Measurements from ENCODE around the gene MGAT5. TPM values are rescaled to one million over a fixed set of nuclear protein-coding genes. Genes with fewer than 3 reads are reported as not detected.

Gene MGAT5
- total RNA-seq, 1 experiment from 2014 or later: 52.4 TPM

- no peak overlapping the region for H3K4me3 Mint-ChIP-seq
- H3K4me1 Mint-ChIP-seq: peaks cover 15% of the 10 kb centered on the region
- no peak overlapping the region for H3K27ac Mint-ChIP-seq
- ChIA-PET POLR2A (interaction anchor here (0.5 kb wide), 1 partner anchor 65 kb away, joined by 3 read pairs; no protein-coding TSS in a partner anchor), CTCF (interaction anchor here (0.8 to 3.4 kb wide), 4 partner anchors 25 to 341 kb away, joined by 3 to 17 read pairs (median 4); no protein-coding TSS in a partner anchor)
- peaks cover 39% of the 10 kb centered on the region for H3K9me3 Mint-ChIP-seq
- TF ChIP-seq CREB1 (CRISPR knock-in tag; IDR thresholded peaks at IDR 0.05) (no peak), IRF2 (CRISPR knock-in tag; IDR thresholded peaks at IDR 0.05; ENCODE audit: borderline replicate concordance, low read depth) (no peak), E2F5 (CRISPR knock-in tag; IDR thresholded peaks at IDR 0.05) (no peak), GTF2I (CRISPR knock-in tag; conservative IDR thresholded peaks at IDR 0.05) (no peak), ZNF232 (CRISPR knock-in tag; IDR thresholded peaks at IDR 0.05) (no peak)
- ATAC-seq (no peak), DNase-seq (ENCODE audit: low spot score) (no peak)
- H3K36me3 Mint-ChIP-seq: peaks cover 29% of the 10 kb centered on the region
- H3K27me3 Mint-ChIP-seq (ENCODE audit: low read depth): no peaks in the 10 kb centered on the region; the same call in 1 of the 2 replicates
Measured at GRCh38 chr2:134227666-134228065, 26.2 kb upstream of the MGAT5 start.

- ATAC-seq (peak; percentile 71), DNase-seq (ENCODE audit: low spot score) (no peak)
- Mint-ChIP-seq H3K4me1 (peaks cover 20% of the 10 kb centered on the region), H3K27me3 (ENCODE audit: low read depth) (no peaks in the 10 kb centered on the region; the same call in 1 of the 2 replicates), H3K27ac (no peak overlapping the region), H3K9me3 (peaks cover 39% of the 10 kb centered on the region), H3K36me3 (peaks cover 29% of the 10 kb centered on the region), H3K4me3 (no peak overlapping the region)
- POLR2A ChIA-PET: no interaction called here
- CTCF ChIA-PET: interaction anchor here (0.6 to 3.4 kb wide), 21 partner anchors 8 to 342 kb away, joined by 3 to 17 read pairs (median 4); no protein-coding TSS in a partner anchor
- peak; percentile 38; the same call in 1 of the 2 replicates for TF ChIP-seq CTCF (IDR thresholded peaks at IDR 0.05)
- no peak for TF ChIP-seq ZNF416 (CRISPR knock-in tag; IDR thresholded peaks at IDR 0.05)
- TF ChIP-seq ZNF512 (CRISPR knock-in tag; IDR thresholded peaks at IDR 0.05; ENCODE audit: borderline replicate concordance): no peak
- TF ChIP-seq ZNF263 (CRISPR knock-in tag; IDR thresholded peaks at IDR 0.05; ENCODE audit: low read depth): no peak
Measured at GRCh38 chr2:134228493-134228903, 25.4 kb upstream of the MGAT5 start.

GRCh38 chr2:134229540-134229939 is 24.3 kb upstream of the MGAT5 start:
- Mint-ChIP-seq H3K9me3 (peaks cover 39% of the 10 kb centered on the region), H3K27me3 (ENCODE audit: low read depth) (no peaks in the 10 kb centered on the region; the same call in 1 of the 2 replicates), H3K4me3 (no peak overlapping the region), H3K36me3 (peaks cover 29% of the 10 kb centered on the region), H3K4me1 (peaks cover 20% of the 10 kb centered on the region), H3K27ac (no peak overlapping the region)
- no peak for ATAC-seq
- DNase-seq (ENCODE audit: low spot score): no peak
- ChIA-PET POLR2A (no interaction called here), CTCF (interaction anchor here (1.8 to 3.4 kb wide), 3 partner anchors 112 to 221 kb away, joined by 4 to 17 read pairs (median 5); no protein-coding TSS in a partner anchor)
- no peak for TF ChIP-seq JAZF1 (CRISPR knock-in tag; IDR thresholded peaks at IDR 0.05)
- TF ChIP-seq ZNF396 (CRISPR knock-in tag; IDR thresholded peaks at IDR 0.05; ENCODE audit: borderline replicate concordance): no peak
- TF ChIP-seq ZBTB21 (CRISPR knock-in tag; IDR thresholded peaks at IDR 0.05; ENCODE audit: borderline replicate concordance): no peak
- TF ChIP-seq KAT7 (CRISPR knock-in tag; IDR thresholded peaks at IDR 0.05; ENCODE audit: borderline replicate concordance): no peak
- no peak for TF ChIP-seq ZNF281 (CRISPR knock-in tag; IDR thresholded peaks at IDR 0.05)
- TF ChIP-seq ZNF317 (CRISPR knock-in tag; IDR thresholded peaks at IDR 0.05; ENCODE audit: borderline replicate concordance, low read depth): no peak
- TF ChIP-seq NFYB (CRISPR knock-in tag; conservative IDR thresholded peaks at IDR 0.05; ENCODE audit: low read depth): no peak
- TF ChIP-seq ATF1 (CRISPR knock-in tag; IDR thresholded peaks at IDR 0.05): no peak
- no peak for TF ChIP-seq CREM (CRISPR knock-in tag; IDR thresholded peaks at IDR 0.05)
- TF ChIP-seq ELF4 (CRISPR knock-in tag; IDR thresholded peaks at IDR 0.05; ENCODE audit: low read depth): no peak
- no peak for TF ChIP-seq EMX1 (CRISPR knock-in tag; IDR thresholded peaks at IDR 0.05)
- TF ChIP-seq TEAD1 (CRISPR knock-in tag; IDR thresholded peaks at IDR 0.05): no peak
- no peak for TF ChIP-seq PRDM15 (CRISPR knock-in tag; IDR thresholded peaks at IDR 0.05)
- no peak for TF ChIP-seq ZNF423 (CRISPR knock-in tag; IDR thresholded peaks at IDR 0.05)
